Activated CD8-positive, alpha-beta memory T cell treated with anti-CD3 and anti-CD28 coated beads, Interleukin-2, amount 10 ng/mL, durations not matched to agents 7 days and 5 days (primary cell): Measurements from ENCODE around the gene SGK2. TPM values are rescaled to one million over a fixed set of nuclear protein-coding genes. Genes with fewer than 3 reads are reported as not detected.

Experiments
- ATAC-seq: fragments of 150-1000 bp; cut with Tn5 transposase; one replicate; pipeline ENCODE4 v1.10.0; 2021; ENCODE audit warnings: moderate library complexity
- CTCF ChIA-PET: fragments of 350-600 bp; sonication (Branson Sonifier 250); formaldehyde crosslinking; loops from one replicate; lab custom pipeline; 2021; ENCODE audit warnings: antibody characterized with exemption; lab: Charles Lee
- DNase-seq: peaks from one replicate; pipeline ENCODE4 v3.0.0-alpha.2; 2020
- H3K27ac Mint-ChIP-seq: one replicate; pipeline ENCODE4 v1.8.0; 2021; ENCODE audit warnings: mild to moderate bottlenecking, mixed read lengths
- H3K27me3 Mint-ChIP-seq: one replicate; pipeline ENCODE4 v1.8.0; 2021; ENCODE audit warnings: mixed read lengths
- H3K36me3 Mint-ChIP-seq: one replicate; pipeline ENCODE4 v1.8.0; 2021; ENCODE audit warnings: mild to moderate bottlenecking, mixed read lengths
- H3K4me1 Mint-ChIP-seq: one replicate; pipeline ENCODE4 v1.8.0; 2021; ENCODE audit warnings: mixed read lengths
- H3K4me3 Mint-ChIP-seq: one replicate; pipeline ENCODE4 v1.8.0; 2021; ENCODE audit warnings: mild to moderate bottlenecking, moderate library complexity, mixed read lengths
- H3K9me3 Mint-ChIP-seq: one replicate; pipeline ENCODE4 v1.8.0; 2022; ENCODE audit warnings: low read depth, mixed read lengths
- total RNA-seq, 2 experiments: library from RNA; stranded (reverse); gene quantifications; one replicate each; pipeline ENCODE4 v1.2.3, GENCODE V29; 2021

SGK2 gene
- total RNA-seq, 2 experiments from 2014 or later: 0.26 TPM; not detected in 1

- CTCF ChIA-PET: interaction anchor here (1.4 to 2.1 kb wide), 2 partner anchors 8 to 161 kb away, joined by 3 to 11 read pairs; no protein-coding TSS in a partner anchor
- ATAC-seq (no peak), DNase-seq (no peak)
- no peaks in the 10 kb centered on the region for H3K9me3 Mint-ChIP-seq
- no peaks in the 10 kb centered on the region for H3K36me3 Mint-ChIP-seq
- no peak overlapping the region for H3K27ac Mint-ChIP-seq
- no peaks in the 10 kb centered on the region for H3K27me3 Mint-ChIP-seq
- no peaks in the 10 kb centered on the region for H3K4me1 Mint-ChIP-seq
- H3K4me3 Mint-ChIP-seq: no peak overlapping the region
Observed at GRCh38 chr20:43530321-43531090, 28.3 kb upstream of the SGK2 start.

GRCh38 chr20:43531091-43531443, 27.8 kb upstream of the SGK2 start:
- no peak overlapping the region for H3K27ac Mint-ChIP-seq
- no peaks in the 10 kb centered on the region for H3K9me3 Mint-ChIP-seq
- H3K4me3 Mint-ChIP-seq: no peak overlapping the region
- ATAC-seq: no peak
- H3K27me3 Mint-ChIP-seq: no peaks in the 10 kb centered on the region
- CTCF ChIA-PET: interaction anchor here (1.4 kb wide), 1 partner anchor 161 kb away, joined by 3 read pairs; no protein-coding TSS in a partner anchor
- DNase-seq: no peak
- H3K4me1 Mint-ChIP-seq: no peaks in the 10 kb centered on the region
- H3K36me3 Mint-ChIP-seq: no peaks in the 10 kb centered on the region

- ATAC-seq (no peak), DNase-seq (no peak)
- no peaks in the 10 kb centered on the region for H3K27me3 Mint-ChIP-seq
- no peaks in the 10 kb centered on the region for H3K36me3 Mint-ChIP-seq
- H3K4me1 Mint-ChIP-seq: no peaks in the 10 kb centered on the region
- no peak overlapping the region for H3K4me3 Mint-ChIP-seq
- H3K9me3 Mint-ChIP-seq: no peaks in the 10 kb centered on the region
- CTCF ChIA-PET: no interaction called here
- H3K27ac Mint-ChIP-seq: no peak overlapping the region
Observed at GRCh38 chr20:43532416-43533055, 26.3 kb upstream of the SGK2 start.

- Mint-ChIP-seq H3K27me3 (no peaks in the 10 kb centered on the region), H3K4me3 (no peak overlapping the region), H3K27ac (no peak overlapping the region), H3K4me1 (no peaks in the 10 kb centered on the region), H3K36me3 (no peaks in the 10 kb centered on the region), H3K9me3 (no peaks in the 10 kb centered on the region)
- DNase-seq (no peak), ATAC-seq (no peak)
- CTCF ChIA-PET: no interaction called here
Observed at GRCh38 chr20:43533060-43533459, 25.8 kb upstream of the SGK2 start.

GRCh38 chr20:43534016-43534415, 24.8 kb upstream of the SGK2 start:
- Mint-ChIP-seq H3K27ac (no peak overlapping the region), H3K4me3 (no peak overlapping the region), H3K4me1 (no peaks in the 10 kb centered on the region), H3K36me3 (no peaks in the 10 kb centered on the region), H3K9me3 (no peaks in the 10 kb centered on the region), H3K27me3 (no peaks in the 10 kb centered on the region)
- ATAC-seq: no peak
- DNase-seq: no peak
- CTCF ChIA-PET: no interaction called here

- Mint-ChIP-seq H3K36me3 (no peaks in the 10 kb centered on the region), H3K9me3 (no peaks in the 10 kb centered on the region), H3K4me3 (no peak overlapping the region), H3K27me3 (no peaks in the 10 kb centered on the region), H3K4me1 (no peaks in the 10 kb centered on the region), H3K27ac (no peak overlapping the region)
- CTCF ChIA-PET: no interaction called here
- ATAC-seq: no peak
- no peak for DNase-seq
Observed at GRCh38 chr20:43534791-43535350, 24.0 kb upstream of the SGK2 start.

- no peak for DNase-seq
- no peak for ATAC-seq
- Mint-ChIP-seq H3K9me3 (no peaks in the 10 kb centered on the region), H3K27ac (no peak overlapping the region), H3K36me3 (no peaks in the 10 kb centered on the region), H3K4me3 (no peak overlapping the region), H3K27me3 (no peaks in the 10 kb centered on the region), H3K4me1 (no peaks in the 10 kb centered on the region)
- CTCF ChIA-PET: no interaction called here
Observed at GRCh38 chr20:43535370-43536004, 23.3 kb upstream of the SGK2 start.

- H3K27ac Mint-ChIP-seq: no peak overlapping the region
- no peaks in the 10 kb centered on the region for H3K36me3 Mint-ChIP-seq
- no peaks in the 10 kb centered on the region for H3K4me1 Mint-ChIP-seq
- no peaks in the 10 kb centered on the region for H3K9me3 Mint-ChIP-seq
- no peak overlapping the region for H3K4me3 Mint-ChIP-seq
- DNase-seq (no peak), ATAC-seq (no peak)
- H3K27me3 Mint-ChIP-seq: no peaks in the 10 kb centered on the region
- CTCF ChIA-PET: interaction anchor here (0.7 to 0.9 kb wide), 2 partner anchors 10 to 170 kb away, joined by 3 to 4 read pairs; no protein-coding TSS in a partner anchor
Observed at GRCh38 chr20:43536041-43536816, 22.6 kb upstream of the SGK2 start.

- H3K9me3 Mint-ChIP-seq: no peaks in the 10 kb centered on the region
- DNase-seq (no peak), ATAC-seq (no peak)
- no peak overlapping the region for H3K27ac Mint-ChIP-seq
- no peaks in the 10 kb centered on the region for H3K4me1 Mint-ChIP-seq
- no peaks in the 10 kb centered on the region for H3K36me3 Mint-ChIP-seq
- no peaks in the 10 kb centered on the region for H3K27me3 Mint-ChIP-seq
- H3K4me3 Mint-ChIP-seq: no peak overlapping the region
- CTCF ChIA-PET: interaction anchor here (0.7 to 1.2 kb wide), 4 partner anchors 9 to 544 kb away, joined by 3 to 4 read pairs (median 3); no protein-coding TSS in a partner anchor
Observed at GRCh38 chr20:43536817-43537440, 21.9 kb upstream of the SGK2 start.

- Mint-ChIP-seq H3K4me1 (no peaks in the 10 kb centered on the region), H3K27me3 (no peaks in the 10 kb centered on the region), H3K9me3 (no peaks in the 10 kb centered on the region), H3K36me3 (no peaks in the 10 kb centered on the region), H3K27ac (no peak overlapping the region), H3K4me3 (no peak overlapping the region)
- peak; percentile 51 for ATAC-seq
- DNase-seq: peak; percentile 64
- CTCF ChIA-PET: interaction anchor here (0.6 to 2.6 kb wide), 26 partner anchors 8 to 579 kb away, joined by 3 to 24 read pairs (median 4); partner anchors contain the start of genes MYBL2 and SGK2
Observed at GRCh38 chr20:43537921-43538877, 20.6 kb upstream of the SGK2 start.

GRCh38 chr20:43538878-43539700, 19.7 kb upstream of the SGK2 start:
- no peaks in the 10 kb centered on the region for H3K27me3 Mint-ChIP-seq
- no peaks in the 10 kb centered on the region for H3K36me3 Mint-ChIP-seq
- DNase-seq: no peak
- no peak overlapping the region for H3K27ac Mint-ChIP-seq
- H3K4me3 Mint-ChIP-seq: no peak overlapping the region
- ATAC-seq: no peak
- H3K9me3 Mint-ChIP-seq: no peaks in the 10 kb centered on the region
- H3K4me1 Mint-ChIP-seq: no peaks in the 10 kb centered on the region
- CTCF ChIA-PET: interaction anchor here (0.6 to 2.6 kb wide), 19 partner anchors 7 to 552 kb away, joined by 3 to 24 read pairs (median 4); partner anchors contain the start of genes MYBL2 and SGK2
